HepG2 (cell line): ENCODE results near the gene BBS5. TPM values are rescaled to one million over a fixed set of nuclear protein-coding genes. Genes with fewer than 3 reads are reported as not detected.

Experiments
- ATAC-seq: fragments of 200-7000 bp; cut with Tn5 transposase; 3 replicates; pipeline ENCODE4 v1.9.1; 2020; ENCODE audit warnings: mild to moderate bottlenecking, moderate library complexity
- BruUV-seq: library from RNA; stranded (reverse); fragments of 400-500 nt; replicated peaks from 2 replicates; lab custom pipeline; 2021; lab: Mats Ljungman, UMichigan
- CTCF ChIA-PET: fragments of 300-600 bp; formaldehyde crosslinking; extraction: SDS; loops from one replicate; lab custom pipeline; 2021; ENCODE audit warnings: low total read pairs, inconsistent platforms, low intra/inter-chr PET ratio; lab: Yijun Ruan, JAX
- POLR2A ChIA-PET: fragments of 350-600 bp; sonication (Branson Sonifier 250); formaldehyde crosslinking; loops from one replicate; lab custom pipeline; 2020; ENCODE audit warnings: antibody characterized with exemption, inconsistent platforms; lab: Yijun Ruan, JAX
- DNase-seq: peaks from one replicate; pipeline ENCODE4 v3.0.0-alpha.2; 2015; ENCODE audit warnings: low spot score
- FAIRE-seq: peaks from 3 replicates; lab custom pipeline; 2011; peaks lifted over from hg19 to GRCh38; lab: Jason Lieb, UNC
- H2AFZ ChIP-seq: one replicate; pipeline ENCODE4 v1.6.1; 2011; ENCODE audit warnings: low read length, inconsistent platforms
- H3K27ac ChIP-seq: fragments of 300-600 bp; 3 replicates; pipeline ENCODE4 v1.8.0; 2011; ENCODE audit warnings: mixed run types, mild to moderate bottlenecking, mixed read lengths, low read length, inconsistent platforms; ENCODE audit not compliant: insufficient read depth; ENCODE audit errors: extremely low read length
- H3K27me3 ChIP-seq, 2 experiments: fragments of 200-600 bp in 1 of 2; 2 replicates in 1 of 2; 3 replicates in 1 of 2; pipeline versions ENCODE4 v1.6.0 to v1.8.0; 2011; ENCODE audit warnings: low read length in 2 of 2, mild to moderate bottlenecking in 2 of 2, moderate library complexity in 2 of 2, inconsistent platforms in 1 of 2; ENCODE audit not compliant: insufficient read depth in 2 of 2, control insufficient read depth in 1 of 2
- H3K36me3 ChIP-seq, 2 experiments: fragments of 200-600 bp in 1 of 2; replicated peaks in 1 of 2; 2 replicates in 1 of 2; 3 replicates in 1 of 2; pipeline versions ENCODE4 v1.5.1 to v1.8.0; 2011; ENCODE audit warnings: low read length in 2 of 2, inconsistent platforms in 1 of 2; ENCODE audit not compliant: insufficient read depth in 2 of 2, control insufficient read depth in 1 of 2
- H3K4me1 ChIP-seq: 2 replicates; pipeline ENCODE4 v1.5.1; 2012; ENCODE audit warnings: low read length, inconsistent platforms; ENCODE audit not compliant: insufficient read depth
- H3K4me2 ChIP-seq: 2 replicates; pipeline ENCODE4 v1.6.0; 2011; ENCODE audit warnings: low read depth, low read length, inconsistent platforms
- H3K4me3 ChIP-seq, 3 experiments: fragments of 200-600 bp in 1 of 3; sonication (generic), shearing (Covaris generic) in 1 of 3; replicated peaks in 1 of 3; 2 replicates each; pipeline ENCODE4 v1.5.1; 2011 to 2016; ENCODE audit warnings: low read length in 3 of 3, inconsistent platforms in 2 of 3, low read depth in 2 of 3, mild to moderate bottlenecking in 2 of 3, control low read depth in 1 of 3, mixed read lengths in 1 of 3; ENCODE audit not compliant: insufficient read depth in 1 of 3
- H3K79me2 ChIP-seq: one replicate; pipeline ENCODE4 v1.6.1; 2011; ENCODE audit warnings: low read length, inconsistent platforms; ENCODE audit not compliant: insufficient read depth
- H3K9ac ChIP-seq: 2 replicates; pipeline ENCODE4 v1.6.0; 2011; ENCODE audit warnings: mild to moderate bottlenecking, low read depth, low read length, inconsistent platforms; ENCODE audit not compliant: insufficient read depth
- H3K9me3 ChIP-seq: 2 replicates; pipeline ENCODE4 v1.5.1; 2012; ENCODE audit warnings: mild to moderate bottlenecking, low read length
- H4K20me1 ChIP-seq: 2 replicates; pipeline ENCODE4 v1.6.0; 2011; ENCODE audit warnings: inconsistent platforms, mild to moderate bottlenecking, low read length, moderate library complexity; ENCODE audit not compliant: insufficient read depth
- CEBPZ ChIP-seq: IDR thresholded peaks from 2 replicates; pipeline ENCODE4 v1.6.1; 2012; ENCODE audit warnings: low read length, improper control_type of control experiment
- DZIP1 ChIP-seq: sonication (generic); formaldehyde crosslinking; IDR thresholded peaks from 2 replicates; pipeline ENCODE4 v1.5.0; 2020; ENCODE audit warnings: mild to moderate bottlenecking, missing genetic modification reagents
- GATAD2A ChIP-seq: IDR thresholded peaks from 2 replicates; pipeline ENCODE4 v1.6.1; 2016
- MAFG ChIP-seq: sonication (generic); formaldehyde crosslinking; IDR thresholded peaks from 2 replicates; pipeline ENCODE4 v1.5.1; 2020; ENCODE audit warnings: mild to moderate bottlenecking, missing genetic modification reagents
- PRPF4 ChIP-seq: fragments of 200-400 bp; formaldehyde crosslinking; IDR thresholded peaks from 2 replicates; pipeline ENCODE4 v1.6.1; 2016; ENCODE audit warnings: low read length, low read depth; ENCODE audit not compliant: poor library complexity, severe bottlenecking
- SUZ12 ChIP-seq: fragments of 150-350 bp; IDR thresholded peaks from 2 replicates; pipeline ENCODE4 v1.6.1; 2014; ENCODE audit warnings: low read depth, low read length
- TRIM22 ChIP-seq: fragments of 450-650 bp; IDR thresholded peaks from 2 replicates; pipeline ENCODE4 v1.6.1; 2017
- ZBTB37 ChIP-seq: sonication (generic); formaldehyde crosslinking; IDR thresholded peaks from 2 replicates; pipeline ENCODE4 v1.4.0; 2020; ENCODE audit warnings: mild to moderate bottlenecking, missing genetic modification reagents
- WGBS: methylation state at CpG from one replicate; pipeline ENCODE4 v1.1.6; 2017; ENCODE audit warnings: low lambda C conversion rate; 5-methylcytosine and 5-hydroxymethylcytosine counted together
- in situ Hi-C: cut with HindIII; loops from 2 replicates; pipeline ENCODE4 v1.10.0; 2017; ENCODE audit warnings: low pct_unique_long_range_greater_than_20kb; ENCODE audit not compliant: extremely low pct_ligation_motif_present
- intact Hi-C: fragments of 100-400 bp; cut with micrococcal nuclease; formaldehyde crosslinking; loops from one replicate; pipeline ENCODE4 v1.10.0; 2022; ENCODE audit not compliant: unreplicated experiment
- polyA plus RNA-seq, 8 experiments: library from polyadenylated mRNA; depleted of rRNA in 3 of 8; stranded (reverse) in 7 of 8; unstranded in 1 of 8; fragments of >200 nt; fragmentation: Illumina TruSeq in 4 of 8; extraction: Trizol in 4 of 8; gene quantifications; 2 replicates each; pipeline versions ENCODE4 v1.2.1 to v1.2.3, GENCODE V29; 2011 to 2016; ENCODE audit warnings: low read depth in 4 of 8, missing spikeins in 1 of 8, mixed read lengths in 1 of 8; ENCODE audit not compliant: insufficient read depth in 1 of 8
- total RNA-seq, 5 experiments: library from RNA; depleted of rRNA; stranded (reverse); fragments of >200 nt; fragmentation: Illumina TruSeq; extraction: Trizol; gene quantifications; 2 replicates each; pipeline ENCODE4 v1.2.3, GENCODE V29; 2016; ENCODE audit warnings: low read depth in 1 of 5
- TF ChIP-seq, protein P1 (sequence below): sonication (generic); formaldehyde crosslinking; IDR thresholded peaks from 2 replicates; pipeline ENCODE4 v1.4.0; 2020; ENCODE audit warnings: mild to moderate bottlenecking, missing genetic modification reagents
- TF ChIP-seq, protein P2 (sequence below): sonication (generic); formaldehyde crosslinking; IDR thresholded peaks from 2 replicates; pipeline ENCODE4 v1.4.0; 2020; ENCODE audit warnings: low read depth, mild to moderate bottlenecking, missing genetic modification reagents

The BBS5 gene
- total and polyA plus RNA-seq, 2 of the 13 experiments (the other 11 are each of a cell fraction or from before 2014, with no cell fraction given) = 1.8 to 4.5 TPM

DNA sequence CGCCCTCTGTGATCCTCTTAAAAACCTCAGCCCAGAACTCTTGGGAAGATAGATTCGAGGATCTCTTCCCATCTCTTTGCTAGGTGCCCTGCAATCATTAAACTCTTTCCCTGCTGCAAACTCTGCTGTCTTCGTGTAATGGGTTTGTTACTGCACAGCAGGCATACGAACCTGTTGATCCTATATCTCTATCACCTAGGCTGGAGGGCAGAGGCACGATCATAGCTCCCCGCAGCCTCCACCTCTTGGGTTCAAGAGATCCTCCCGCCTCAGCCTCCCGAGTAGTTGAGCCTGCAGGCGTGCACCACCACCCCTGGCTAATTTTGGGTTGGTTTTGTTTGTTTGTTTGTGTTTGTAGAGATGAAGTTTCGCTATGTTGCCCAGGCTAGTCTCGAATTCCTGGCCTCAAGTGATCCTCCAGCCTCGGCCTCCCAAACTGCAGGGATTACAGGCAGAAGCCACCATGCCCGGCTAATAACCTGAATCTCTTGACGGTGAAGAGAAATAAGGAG is 493 bp upstream of the BBS5 start (continued):
- 0 out of 2 replicates have a peak, but pooled peaks have one; percentile 8 for TF ChIP-seq DZIP1 (CRISPR knock-in tag)
- TF ChIP-seq, protein P1, sequence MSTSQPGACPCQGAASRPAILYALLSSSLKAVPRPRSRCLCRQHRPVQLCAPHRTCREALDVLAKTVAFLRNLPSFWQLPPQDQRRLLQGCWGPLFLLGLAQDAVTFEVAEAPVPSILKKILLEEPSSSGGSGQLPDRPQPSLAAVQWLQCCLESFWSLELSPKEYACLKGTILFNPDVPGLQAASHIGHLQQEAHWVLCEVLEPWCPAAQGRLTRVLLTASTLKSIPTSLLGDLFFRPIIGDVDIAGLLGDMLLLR (CRISPR knock-in tag) = no peak

DNA sequence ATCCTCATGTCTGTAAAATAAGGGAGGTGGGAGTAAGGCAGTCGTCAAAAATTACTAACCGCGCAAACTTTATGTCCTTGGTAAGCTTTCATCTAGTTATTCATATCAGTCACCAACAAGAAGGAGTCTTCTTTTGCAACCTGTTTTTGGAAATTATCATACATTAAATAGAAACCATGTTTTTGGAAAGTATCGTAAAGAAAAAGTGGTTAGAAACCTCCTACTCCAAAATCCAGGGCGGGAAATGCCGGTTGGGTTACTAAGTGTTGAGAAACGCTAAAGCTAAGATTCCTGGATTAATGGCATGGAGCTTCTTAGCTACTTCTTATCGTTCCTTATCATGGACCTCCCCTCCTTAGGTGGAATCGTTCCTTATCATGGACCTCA is 778 bp downstream of the BBS5 start:
- peak overlapping the region; percentile 94 for H3K4me2 ChIP-seq
- intact Hi-C loops (no loop called here), in situ Hi-C loops (no loop called here)
- H3K79me2 ChIP-seq = no peaks in the 10 kb centered on the region
- peaks cover 0 to 5% of the 10 kb centered on the region in 2 experiments; a peak in 1 of 5 replicates for H3K36me3 ChIP-seq
- no peaks in the 10 kb centered on the region; a peak in 1 of 5 replicates for H3K27me3 ChIP-seq
- H3K9ac ChIP-seq = peak overlapping the region; percentile 70
- DNase-seq (no peak), FAIRE-seq (no peak), ATAC-seq (no peak)
- H3K9me3 ChIP-seq = no peaks in the 10 kb centered on the region
- BruUV-seq = TSS peak; percentile 51
- 70% methylated on average over 9 of the region's 9 CpGs for WGBS
- peak overlapping the region; percentile 73 for H2AFZ ChIP-seq
- CTCF ChIA-PET = interaction anchor here (1.3 kb wide), 1 partner anchor 48 kb away, joined by 10 read pairs; no protein-coding TSS in a partner anchor
- H4K20me1 ChIP-seq = no peaks in the 10 kb centered on the region
- POLR2A ChIA-PET = interaction anchor here (1.3 to 1.8 kb wide), 7 partner anchors 8 to 1235 kb away, joined by 3 to 7 read pairs (median 5); partner anchors contain the start of genes FASTKD1 and SP5
- H3K4me1 ChIP-seq = peaks cover 61% of the 10 kb centered on the region
- H3K4me3 ChIP-seq = peak overlapping the region; percentile 62 to 85 (median 85)
- no peak overlapping the region for H3K27ac ChIP-seq
- TF ChIP-seq, protein P2, sequence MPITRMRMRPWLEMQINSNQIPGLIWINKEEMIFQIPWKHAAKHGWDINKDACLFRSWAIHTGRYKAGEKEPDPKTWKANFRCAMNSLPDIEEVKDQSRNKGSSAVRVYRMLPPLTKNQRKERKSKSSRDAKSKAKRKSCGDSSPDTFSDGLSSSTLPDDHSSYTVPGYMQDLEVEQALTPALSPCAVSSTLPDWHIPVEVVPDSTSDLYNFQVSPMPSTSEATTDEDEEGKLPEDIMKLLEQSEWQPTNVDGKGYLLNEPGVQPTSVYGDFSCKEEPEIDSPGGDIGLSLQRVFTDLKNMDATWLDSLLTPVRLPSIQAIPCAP (CRISPR knock-in tag) = no peak
- TF ChIP-seq ZBTB37 (CRISPR knock-in tag) = 0 out of 2 replicates have a peak, but pooled peaks have one; percentile 6
- no peak for TF ChIP-seq GATAD2A (CRISPR knock-in tag)
- TF ChIP-seq SUZ12 = no peak
- TF ChIP-seq PRPF4 = peak; percentile 60
- TF ChIP-seq CEBPZ = no peak
- no peak for TF ChIP-seq MAFG (CRISPR knock-in tag)
- TF ChIP-seq TRIM22 = no peak
